Activated CD4-positive, alpha-beta memory T cell treated with anti-CD3 and anti-CD28 coated beads, Interleukin-2, amount 10 ng/mL, durations not matched to agents 7 days and 5 days (primary cell): Measurements from ENCODE around the gene TFRC. TPM values are rescaled to one million over a fixed set of nuclear protein-coding genes. Genes with fewer than 3 reads are reported as not detected.
"Not testable (repeated sequence)": the region's sequence is repeated elsewhere in the genome, so short reads cannot be mapped to it uniquely, and the experiment has no call there.

ENCODE experiments used
- CTCF ChIA-PET: fragments of 350-600 bp; sonication (Branson Sonifier 250); formaldehyde crosslinking; loops from one replicate; lab custom pipeline; 2021; ENCODE audit warnings: antibody characterized with exemption, inconsistent platforms; lab: Charles Lee
- POLR2A ChIA-PET: fragments of 350-600 bp; sonication (Branson Sonifier 250); formaldehyde crosslinking; loops from one replicate; lab custom pipeline; 2021; ENCODE audit warnings: antibody characterized with exemption; lab: Charles Lee
- DNase-seq: peaks from one replicate; pipeline ENCODE4 v3.0.0-alpha.2; 2020
- H3K27ac Mint-ChIP-seq: one replicate; pipeline ENCODE4 v1.8.0; 2021; ENCODE audit warnings: mild to moderate bottlenecking, mixed read lengths
- H3K27me3 Mint-ChIP-seq: one replicate; pipeline ENCODE4 v1.8.0; 2021; ENCODE audit warnings: mixed read lengths
- H3K36me3 Mint-ChIP-seq: one replicate; pipeline ENCODE4 v1.8.0; 2021; ENCODE audit warnings: low read depth, mixed read lengths
- H3K4me1 Mint-ChIP-seq: one replicate; pipeline ENCODE4 v1.8.0; 2021; ENCODE audit warnings: mixed read lengths
- H3K4me3 Mint-ChIP-seq: one replicate; pipeline ENCODE4 v1.8.0; 2021; ENCODE audit warnings: mild to moderate bottlenecking, mixed read lengths
- H3K9me3 Mint-ChIP-seq: one replicate; pipeline ENCODE4 v1.8.0; 2021; ENCODE audit warnings: mixed read lengths
- total RNA-seq, 2 experiments: library from RNA; stranded (reverse); gene quantifications; one replicate each; pipeline ENCODE4 v1.2.3, GENCODE V29; 2021

TFRC gene
- total RNA-seq, 2 experiments from 2014 or later = 326 to 330 TPM

DNA sequence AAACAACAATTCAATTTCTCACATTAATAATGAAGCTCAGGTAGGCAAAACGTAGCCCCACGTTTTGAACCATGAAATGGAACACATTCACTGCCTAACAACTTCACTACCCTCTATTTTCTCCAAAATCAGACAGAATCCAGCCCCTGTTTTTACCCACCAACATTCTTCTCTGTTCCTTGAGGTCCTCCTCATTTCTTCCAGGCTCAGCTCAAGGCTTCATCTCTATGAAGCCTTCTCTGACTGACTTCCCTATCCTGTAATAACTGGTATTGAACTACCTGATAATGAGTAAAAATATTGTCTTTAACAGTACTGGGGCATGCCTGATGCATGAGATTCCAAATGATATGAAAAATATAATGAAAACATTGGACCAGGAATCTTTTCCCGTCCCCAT lies 2.2 kb downstream of the TFRC start:
- ChIA-PET CTCF (interaction anchor here (0.7 to 3.3 kb wide), 6 partner anchors 12 to 117 kb away, joined by 3 to 12 read pairs (median 4); no protein-coding TSS in a partner anchor), POLR2A (interaction anchor here (0.8 to 15.3 kb wide), 10 partner anchors 10 to 443 kb away, joined by 3 to 237 read pairs (median 3); no protein-coding TSS in a partner anchor)
- no peak for DNase-seq
- H3K4me3 Mint-ChIP-seq = peak overlapping the region; percentile 97
- peaks cover 45% of the 10 kb centered on the region for H3K36me3 Mint-ChIP-seq
- H3K9me3 Mint-ChIP-seq = no peaks in the 10 kb centered on the region
- no peaks in the 10 kb centered on the region for H3K27me3 Mint-ChIP-seq
- peak overlapping the region; percentile 90 for H3K27ac Mint-ChIP-seq
- peaks cover 49% of the 10 kb centered on the region for H3K4me1 Mint-ChIP-seq

DNA sequence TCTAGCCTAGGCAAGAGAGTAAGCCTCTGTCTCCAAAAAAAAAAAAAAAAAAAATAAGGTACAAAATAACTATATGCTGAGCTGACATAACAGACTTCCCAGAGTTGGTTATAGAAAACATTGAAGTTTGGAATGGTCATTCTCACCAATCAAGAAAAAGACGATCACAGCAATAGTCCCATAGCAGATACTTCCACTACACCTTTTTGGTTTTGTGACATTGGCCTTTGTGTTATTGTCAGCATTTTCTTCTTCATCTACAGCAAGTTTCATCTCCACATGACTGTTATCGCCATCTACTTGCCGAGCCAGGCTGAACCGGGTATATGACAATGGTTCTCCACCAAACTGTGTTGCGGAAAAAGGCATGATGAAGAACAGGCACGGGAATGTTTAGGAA lies 6.9 kb downstream of the TFRC start:
- Mint-ChIP-seq H3K27me3 (no peaks in the 10 kb centered on the region), H3K36me3 (peaks cover 78% of the 10 kb centered on the region), H3K4me1 (peaks cover 61% of the 10 kb centered on the region), H3K27ac (peak overlapping the region; percentile 63), H3K9me3 (no peaks in the 10 kb centered on the region), H3K4me3 (no peak overlapping the region)
- CTCF ChIA-PET = interaction anchor here (0.6 to 4.0 kb wide), 7 partner anchors 15 to 454 kb away, joined by 3 to 31 read pairs (median 4); no protein-coding TSS in a partner anchor
- DNase-seq = no peak
- POLR2A ChIA-PET = interaction anchor here (0.7 to 15.3 kb wide), 3 partner anchors 108 to 132 kb away, joined by 3 to 237 read pairs (median 158); no protein-coding TSS in a partner anchor

DNA sequence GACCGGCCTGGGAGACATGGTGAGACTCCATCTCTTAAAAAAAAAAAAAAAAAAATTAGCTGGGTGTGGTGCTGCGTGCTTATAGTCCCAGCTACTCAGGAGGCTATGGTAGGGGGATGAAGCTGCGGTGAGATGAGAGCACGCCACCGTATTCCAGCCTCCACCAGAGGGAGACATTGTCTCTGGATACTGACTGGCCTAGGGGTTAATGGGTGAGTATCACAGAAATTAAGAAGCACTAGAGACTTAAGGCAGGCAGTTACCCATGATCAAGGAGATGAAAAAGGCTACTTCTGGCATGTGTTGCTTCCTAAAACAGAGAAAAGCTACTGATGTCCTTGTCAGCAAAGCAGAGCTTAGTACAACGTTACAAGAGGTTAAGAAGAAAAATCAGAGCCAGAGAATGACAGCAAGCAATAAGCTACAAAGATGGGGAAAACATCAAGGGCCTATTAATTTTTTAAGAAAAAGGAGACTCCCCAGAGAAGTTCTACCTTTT lies 8.6 kb downstream of the TFRC start:
- POLR2A ChIA-PET = interaction anchor here (0.5 to 15.3 kb wide), 10 partner anchors 9 to 496 kb away, joined by 3 to 237 read pairs (median 3); partner anchors contain the start of genes FBXO45 and WDR53
- Mint-ChIP-seq H3K27me3 (no peaks in the 10 kb centered on the region), H3K36me3 (peaks cover 76% of the 10 kb centered on the region), H3K4me3 (no peak overlapping the region), H3K9me3 (no peaks in the 10 kb centered on the region), H3K4me1 (peaks cover 50% of the 10 kb centered on the region), H3K27ac (peak overlapping the region; percentile 76)
- DNase-seq = peak; percentile 77
- CTCF ChIA-PET = interaction anchor here (0.6 to 5.6 kb wide), 32 partner anchors 9 to 544 kb away, joined by 3 to 167 read pairs (median 5); partner anchors contain the start of gene PCYT1A

DNA sequence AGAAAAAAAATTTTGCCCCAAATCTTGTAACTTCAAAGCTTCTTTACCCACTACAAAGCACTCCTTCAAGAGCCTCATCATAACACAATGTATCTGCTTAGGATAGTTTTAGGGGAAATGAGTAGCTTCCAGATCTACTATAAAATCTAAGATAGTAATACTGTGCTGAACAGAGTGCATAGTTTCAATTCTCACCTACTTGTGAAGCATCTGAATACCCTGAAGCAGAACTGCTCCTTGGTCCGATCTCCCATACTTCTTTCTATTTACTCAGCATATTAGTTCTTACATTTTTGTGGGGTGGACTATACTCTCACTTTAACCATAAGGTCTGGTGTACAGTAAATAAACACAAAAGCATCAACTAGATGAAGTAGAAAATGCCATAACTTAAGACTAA lies 9.6 kb downstream of the TFRC start:
- ChIA-PET CTCF (interaction anchor here (0.7 to 5.6 kb wide), 18 partner anchors 8 to 545 kb away, joined by 3 to 167 read pairs (median 8); no protein-coding TSS in a partner anchor), POLR2A (interaction anchor here (1.0 to 15.3 kb wide), 5 partner anchors 8 to 147 kb away, joined by 3 to 237 read pairs (median 13); no protein-coding TSS in a partner anchor)
- Mint-ChIP-seq H3K9me3 (no peaks in the 10 kb centered on the region), H3K4me3 (no peak overlapping the region), H3K36me3 (peaks cover 76% of the 10 kb centered on the region), H3K27me3 (no peaks in the 10 kb centered on the region), H3K4me1 (peaks cover 41% of the 10 kb centered on the region), H3K27ac (no peak overlapping the region)
- DNase-seq = no peak

DNA sequence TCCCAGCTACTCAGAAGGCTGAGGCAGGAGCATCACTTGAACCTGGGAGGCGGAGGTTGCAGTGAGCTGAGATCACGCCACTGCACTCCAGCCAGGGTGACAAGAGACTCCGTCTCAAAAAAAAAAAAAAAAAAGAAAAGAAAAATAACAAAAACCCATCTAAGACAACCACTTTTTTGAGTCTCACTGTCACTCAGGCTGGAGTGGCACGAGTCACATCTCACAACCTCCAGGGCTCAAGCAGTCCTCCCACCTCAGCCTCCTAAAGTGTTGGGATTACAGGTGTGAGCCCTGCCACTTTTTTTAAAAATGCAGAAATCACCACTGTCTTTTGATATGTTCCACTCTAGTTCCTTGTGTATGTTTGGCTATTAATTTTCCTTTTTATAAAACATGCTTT lies 13.1 kb downstream of the TFRC start:
- Mint-ChIP-seq H3K4me1 (peaks cover 30% of the 10 kb centered on the region), H3K36me3 (peaks cover 86% of the 10 kb centered on the region)
- ChIA-PET CTCF (interaction anchor here (0.7 to 1.0 kb wide), 3 partner anchors 8 to 64 kb away, joined by 3 to 4 read pairs (median 3); no protein-coding TSS in a partner anchor), POLR2A (interaction anchor here (1.4 to 15.3 kb wide), 4 partner anchors 8 to 127 kb away, joined by 3 to 237 read pairs (median 86); no protein-coding TSS in a partner anchor)
- DNase-seq, H3K4me3 Mint-ChIP-seq, H3K27ac Mint-ChIP-seq, H3K9me3 Mint-ChIP-seq, H3K27me3 Mint-ChIP-seq: not testable (repeated sequence)

DNA sequence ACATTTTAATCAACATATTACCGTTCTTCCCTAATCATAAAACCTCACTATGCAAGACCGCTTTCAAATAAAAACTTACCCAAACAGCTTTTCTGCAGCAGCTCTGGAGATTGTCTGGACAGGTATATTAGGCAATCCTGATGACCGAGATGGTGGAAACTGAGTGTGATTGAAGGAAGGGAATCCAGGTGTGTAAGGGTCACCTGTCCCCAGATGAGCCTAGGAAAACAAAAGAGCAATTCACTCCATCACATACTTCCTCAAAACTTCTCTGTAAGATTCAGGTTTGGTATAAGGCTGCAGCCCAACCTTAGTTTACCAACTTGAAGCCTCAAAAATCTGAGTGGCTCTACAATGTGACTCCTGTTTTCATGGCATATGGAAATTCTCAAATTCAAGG lies 14.5 kb downstream of the TFRC start:
- Mint-ChIP-seq H3K4me3 (no peak overlapping the region), H3K9me3 (no peaks in the 10 kb centered on the region), H3K4me1 (peaks cover 27% of the 10 kb centered on the region), H3K27ac (no peak overlapping the region), H3K27me3 (no peaks in the 10 kb centered on the region), H3K36me3 (peaks cover 86% of the 10 kb centered on the region)
- POLR2A ChIA-PET = interaction anchor here (0.5 to 15.3 kb wide), 4 partner anchors 11 to 128 kb away, joined by 3 to 158 read pairs (median 4); no protein-coding TSS in a partner anchor
- CTCF ChIA-PET = interaction anchor here (0.8 to 1.0 kb wide), 2 partner anchors 12 to 452 kb away, joined by 3 read pairs; no protein-coding TSS in a partner anchor
- no peak for DNase-seq

DNA sequence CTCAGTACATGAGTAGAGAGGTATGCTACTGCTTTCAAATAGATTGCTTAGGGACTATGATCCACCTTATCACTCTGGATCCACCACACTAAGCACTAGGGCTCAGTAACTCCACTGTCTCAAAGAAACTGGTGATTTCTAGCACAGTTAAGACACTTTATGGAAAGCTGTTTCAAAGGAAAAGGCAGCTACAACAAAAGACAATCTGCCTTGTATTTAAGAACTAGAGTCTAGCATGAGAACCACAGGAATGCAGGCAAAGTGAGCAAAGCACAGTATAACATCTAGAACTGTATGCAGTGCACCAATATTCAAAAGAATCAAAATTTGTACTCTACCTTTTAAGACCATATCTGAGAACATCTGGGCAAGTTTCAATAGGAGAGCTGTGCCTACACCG lies 17.9 kb downstream of the TFRC start:
- ChIA-PET POLR2A (interaction anchor here (1.2 to 2.6 kb wide), 4 partner anchors 8 to 15 kb away, joined by 5 to 17 read pairs (median 10); no protein-coding TSS in a partner anchor), CTCF (interaction anchor here (0.6 to 2.2 kb wide), 5 partner anchors 9 to 356 kb away, joined by 3 to 26 read pairs (median 3); no protein-coding TSS in a partner anchor)
- Mint-ChIP-seq H3K4me1 (peaks cover 18% of the 10 kb centered on the region), H3K27ac (peak overlapping the region; percentile 60), H3K9me3 (no peaks in the 10 kb centered on the region), H3K27me3 (no peaks in the 10 kb centered on the region), H3K36me3 (peaks cover 86% of the 10 kb centered on the region), H3K4me3 (no peak overlapping the region)
- DNase-seq = no peak

DNA sequence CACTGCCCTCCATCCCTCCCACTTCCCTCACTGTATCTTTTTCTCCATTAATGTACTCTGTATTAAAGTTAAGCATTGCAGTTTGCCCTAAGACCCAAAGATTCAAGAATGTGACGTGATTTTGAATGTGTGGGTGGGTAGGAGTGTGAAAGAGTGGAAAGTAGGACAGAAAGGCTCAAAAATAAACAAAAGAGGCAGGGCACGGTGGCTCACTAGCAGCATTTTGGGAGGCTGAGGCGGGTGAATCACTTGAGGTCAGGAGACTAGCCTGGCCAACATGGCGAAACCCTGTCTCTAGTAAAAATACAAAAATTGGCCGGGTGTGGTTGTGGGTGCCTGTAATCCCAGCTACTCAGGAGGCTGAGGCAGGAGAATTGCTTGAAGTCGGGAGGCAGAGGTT lies 18.4 kb downstream of the TFRC start:
- no peaks in the 10 kb centered on the region for H3K27me3 Mint-ChIP-seq

DNA sequence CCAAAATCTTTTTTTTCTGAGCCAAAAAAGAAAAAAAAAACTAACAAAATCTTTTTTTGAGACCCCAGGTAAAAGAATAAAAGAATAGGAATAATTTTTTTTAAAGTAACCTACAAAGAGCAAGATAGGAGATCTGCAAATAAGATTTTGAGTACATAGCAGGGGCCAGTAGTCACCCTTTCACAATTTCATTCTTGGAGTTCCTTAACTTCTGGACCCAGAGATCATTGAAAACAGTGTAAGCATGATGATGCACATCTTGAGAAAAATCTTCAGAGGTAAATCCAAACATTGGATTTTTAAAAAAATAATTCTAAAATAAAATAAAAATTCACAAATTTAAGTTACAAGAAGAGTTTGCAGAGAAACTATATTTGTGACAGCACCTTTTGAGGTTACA lies 18.8 kb downstream of the TFRC start:
- H3K4me3 Mint-ChIP-seq = no peak overlapping the region
- H3K4me1 Mint-ChIP-seq = peaks cover 18% of the 10 kb centered on the region
- ChIA-PET CTCF (interaction anchor here (1.1 to 2.2 kb wide), 3 partner anchors 9 to 21 kb away, joined by 3 to 26 read pairs (median 8); no protein-coding TSS in a partner anchor), POLR2A (interaction anchor here (1.0 to 2.6 kb wide), 5 partner anchors 8 to 141 kb away, joined by 3 to 13 read pairs (median 6); no protein-coding TSS in a partner anchor)
- H3K27me3 Mint-ChIP-seq = no peaks in the 10 kb centered on the region
- H3K27ac Mint-ChIP-seq = no peak overlapping the region
- H3K36me3 Mint-ChIP-seq = peaks cover 92% of the 10 kb centered on the region
- H3K9me3 Mint-ChIP-seq = no peaks in the 10 kb centered on the region
- DNase-seq = no peak

More for the DNA sequence above, 18.4 kb downstream of the TFRC start:
- ChIA-PET CTCF (interaction anchor here (1.1 to 2.2 kb wide), 3 partner anchors 10 to 133 kb away, joined by 3 to 26 read pairs (median 3); no protein-coding TSS in a partner anchor), POLR2A (interaction anchor here (1.0 to 2.6 kb wide), 6 partner anchors 7 to 140 kb away, joined by 3 to 17 read pairs (median 6); no protein-coding TSS in a partner anchor)
- Mint-ChIP-seq H3K9me3 (no peaks in the 10 kb centered on the region), H3K4me1 (peaks cover 18% of the 10 kb centered on the region), H3K27ac (peak overlapping the region; percentile 60), H3K4me3 (no peak overlapping the region), H3K36me3 (peaks cover 89% of the 10 kb centered on the region)
- DNase-seq = no peak

DNA sequence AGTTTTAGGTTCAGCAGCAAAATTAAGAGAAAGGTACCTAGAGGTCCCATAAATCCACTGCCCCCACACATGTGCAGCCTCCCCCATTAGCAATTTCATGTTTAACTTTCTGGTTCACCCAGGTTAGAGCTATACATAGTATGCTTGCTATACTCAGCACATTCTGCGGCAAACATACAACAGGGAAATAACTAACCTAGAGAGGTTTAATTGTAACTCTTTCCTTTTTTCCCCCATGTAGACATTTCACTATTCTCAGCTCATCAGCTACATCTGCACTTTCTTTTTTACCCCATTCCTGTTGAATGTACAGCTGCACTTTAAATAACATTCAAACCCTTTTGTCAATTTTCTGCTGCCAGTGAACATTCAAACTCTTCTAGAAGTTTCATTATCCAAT lies 21.1 kb downstream of the TFRC start:
- no peaks in the 10 kb centered on the region for H3K9me3 Mint-ChIP-seq
- H3K27me3 Mint-ChIP-seq = no peaks in the 10 kb centered on the region
- peaks cover 14% of the 10 kb centered on the region for H3K4me1 Mint-ChIP-seq
- CTCF ChIA-PET = interaction anchor here (0.5 to 1.8 kb wide), 6 partner anchors 9 to 1628 kb away, joined by 3 to 10 read pairs (median 4); no protein-coding TSS in a partner anchor
- H3K27ac Mint-ChIP-seq = no peak overlapping the region
- H3K4me3 Mint-ChIP-seq = no peak overlapping the region
- H3K36me3 Mint-ChIP-seq = peaks cover 91% of the 10 kb centered on the region
- no peak for DNase-seq
- POLR2A ChIA-PET = interaction anchor here (1.0 kb wide), 1 partner anchor 8 kb away, joined by 3 read pairs; no protein-coding TSS in a partner anchor

DNA sequence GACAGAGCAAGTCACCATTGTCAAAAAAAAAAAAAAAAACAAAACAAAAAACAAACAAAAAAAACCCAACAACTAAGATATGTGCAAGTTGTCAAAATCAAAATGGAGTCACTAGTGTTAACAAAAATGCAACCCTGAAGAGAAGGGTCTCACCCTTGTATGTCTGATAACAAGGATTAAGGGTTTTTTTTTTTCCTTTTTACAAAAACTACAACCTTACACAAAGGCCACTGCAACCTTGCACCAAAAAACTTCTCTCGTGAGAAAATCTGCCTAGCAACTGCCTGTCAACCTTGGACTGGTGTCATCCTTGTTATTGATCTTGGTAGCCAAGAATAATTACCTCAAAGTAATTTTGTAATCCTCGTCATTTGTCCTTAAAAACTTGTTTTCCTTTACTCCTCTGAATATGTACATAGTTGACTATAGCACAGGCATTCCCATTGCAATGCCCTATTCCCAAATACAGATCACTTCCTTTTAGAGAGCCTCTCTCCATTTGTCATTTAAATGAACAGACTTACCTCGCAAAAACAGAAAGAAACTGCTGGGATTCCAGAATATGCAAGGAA lies 24.0 kb downstream of the TFRC start:
- no peak overlapping the region for H3K27ac Mint-ChIP-seq
- CTCF ChIA-PET = no interaction called here

DNA sequence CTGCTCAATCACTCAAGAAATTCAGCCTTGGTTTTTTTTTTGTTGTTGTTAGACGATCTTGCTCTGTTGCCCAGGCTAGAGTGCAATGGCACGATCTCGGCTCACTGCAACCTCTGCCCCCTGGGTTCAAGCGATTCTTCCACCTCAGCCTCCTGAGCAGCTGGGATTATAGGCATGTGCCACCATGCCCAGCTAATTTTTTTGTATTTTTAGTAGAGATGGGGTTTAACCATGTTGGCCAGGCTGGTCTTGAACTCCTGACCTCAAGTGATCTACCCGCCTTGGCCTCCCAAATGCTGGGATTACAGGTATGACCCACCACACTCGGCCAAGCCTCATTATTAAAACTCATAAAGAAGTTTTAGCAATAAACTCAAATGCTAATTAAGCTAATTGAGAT lies 25.5 kb downstream of the TFRC start:
- ChIA-PET POLR2A (interaction anchor here (0.8 to 1.0 kb wide), 3 partner anchors 8 to 11 kb away, joined by 3 to 5 read pairs (median 4); no protein-coding TSS in a partner anchor), CTCF (interaction anchor here (1.3 kb wide), 1 partner anchor 17 kb away, joined by 3 read pairs; no protein-coding TSS in a partner anchor)
- Mint-ChIP-seq H3K27ac (peak overlapping the region; percentile 19), H3K36me3 (peaks cover 85% of the 10 kb centered on the region)
- DNase-seq, H3K9me3 Mint-ChIP-seq, H3K4me3 Mint-ChIP-seq, H3K27me3 Mint-ChIP-seq, H3K4me1 Mint-ChIP-seq: not testable (repeated sequence)

More for the DNA sequence above, 24.0 kb downstream of the TFRC start:
- Mint-ChIP-seq H3K9me3 (no peaks in the 10 kb centered on the region), H3K36me3 (peaks cover 87% of the 10 kb centered on the region), H3K4me1 (peaks cover 4% of the 10 kb centered on the region), H3K4me3 (no peak overlapping the region), H3K27me3 (no peaks in the 10 kb centered on the region)
- DNase-seq = no peak
- POLR2A ChIA-PET = interaction anchor here (0.6 kb wide), 1 partner anchor 7 kb away, joined by 3 read pairs; no protein-coding TSS in a partner anchor
